ENCODE results near the gene C11orf42. TPM values are rescaled to one million over a fixed set of nuclear protein-coding genes. Genes with fewer than 3 reads are reported as not detected.

Gene C11orf42
- total RNA-seq, 4 donors from 2014 or later, result not detected

GRCh38 chr11:6224421-6224820 lies 19.1 kb downstream of the C11orf42 start:
- H3K4me3 ChIP-seq (ENCODE audit: low read depth, poor library complexity, severe bottlenecking), result no peak overlapping the region
- WGBS, 2 donors, result 96 to 100% methylated on average over 3 of the region's 3 CpGs
- no peak for TF ChIP-seq CTCF (IDR thresholded peaks at IDR 0.05)
- no peak for TF ChIP-seq POLR2A (IDR thresholded peaks at IDR 0.05)
- no peak for DNase-seq (ENCODE audit: low spot score in 2 of 2)
- intact Hi-C loops (cut with DNase I; ENCODE audit: low total_unique reads), result no loop called here

- intact Hi-C loops (cut with DNase I; ENCODE audit: low total_unique reads), result no loop called here
- no peak overlapping the region for H3K4me3 ChIP-seq (ENCODE audit: low read depth, poor library complexity, severe bottlenecking)
- 74 to 76% methylated on average over 1 of the region's 1 CpG for WGBS, 2 donors
- TF ChIP-seq CTCF (IDR thresholded peaks at IDR 0.05) (no peak), POLR2A (IDR thresholded peaks at IDR 0.05) (no peak)
- no peak for DNase-seq (ENCODE audit: low spot score in 2 of 2)
Measured at GRCh38 chr11:6225024-6225423, 19.7 kb downstream of the C11orf42 start.

- WGBS, 2 donors, result 59 to 66% methylated on average over 2 of the region's 2 CpGs
- no peak overlapping the region for H3K4me3 ChIP-seq (ENCODE audit: low read depth, poor library complexity, severe bottlenecking)
- intact Hi-C loops (cut with DNase I; ENCODE audit: low total_unique reads), result no loop called here
- TF ChIP-seq POLR2A (IDR thresholded peaks at IDR 0.05) (no peak), CTCF (IDR thresholded peaks at IDR 0.05) (no peak)
- DNase-seq (ENCODE audit: low spot score in 2 of 2), result no peak
Measured at GRCh38 chr11:6225896-6226295, 20.5 kb downstream of the C11orf42 start.

- intact Hi-C loops (cut with DNase I; ENCODE audit: low total_unique reads), result no loop called here
- WGBS, 2 donors, result 49 to 57% methylated on average over 3 of the region's 3 CpGs
- no peak for DNase-seq (ENCODE audit: low spot score in 2 of 2)
- no peak overlapping the region for H3K4me3 ChIP-seq (ENCODE audit: low read depth, poor library complexity, severe bottlenecking)
- TF ChIP-seq POLR2A (IDR thresholded peaks at IDR 0.05) (no peak), CTCF (IDR thresholded peaks at IDR 0.05) (no peak)
Measured at GRCh38 chr11:6228520-6228919, 23.2 kb downstream of the C11orf42 start.

- H3K4me3 ChIP-seq (ENCODE audit: low read depth, poor library complexity, severe bottlenecking), result no peak overlapping the region
- TF ChIP-seq POLR2A (IDR thresholded peaks at IDR 0.05) (no peak), CTCF (IDR thresholded peaks at IDR 0.05) (no peak)
- WGBS, 2 donors, result 65 to 70% methylated on average over 2 of the region's 2 CpGs
- DNase-seq (ENCODE audit: low spot score in 2 of 2), result no peak
- intact Hi-C loops (cut with DNase I; ENCODE audit: low total_unique reads), result no loop called here
Measured at GRCh38 chr11:6229911-6230310, 24.6 kb downstream of the C11orf42 start.

GRCh38 chr11:6232899-6233298 lies 27.5 kb downstream of the C11orf42 start:
- no peak for TF ChIP-seq CTCF (IDR thresholded peaks at IDR 0.05)
- TF ChIP-seq POLR2A (IDR thresholded peaks at IDR 0.05), result no peak
- intact Hi-C loops (cut with DNase I; ENCODE audit: low total_unique reads), result no loop called here
- H3K4me3 ChIP-seq (ENCODE audit: low read depth, poor library complexity, severe bottlenecking), result no peak overlapping the region
- no peak for DNase-seq (ENCODE audit: low spot score in 2 of 2)
